ENCODE results near the gene WFDC5.
A peak's percentile ranks its signal among the peaks of the same experiment; 100 is the strongest.
"Not testable (repeated sequence)": the region's sequence is repeated elsewhere in the genome, so short reads cannot be mapped to it uniquely, and the experiment has no call there.

The WFDC5 gene, protein sequence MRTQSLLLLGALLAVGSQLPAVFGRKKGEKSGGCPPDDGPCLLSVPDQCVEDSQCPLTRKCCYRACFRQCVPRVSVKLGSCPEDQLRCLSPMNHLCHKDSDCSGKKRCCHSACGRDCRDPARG

GRCh38 chr20:45114465-45115385, at the start of gene WFDC5:
Gene WFDC5 (minus strand): TSS chr20:45115174. CDS start chr20:45115083, 91 bp downstream.
- DNase-seq (ENCODE audit: low read depth) = no peak

DNA sequence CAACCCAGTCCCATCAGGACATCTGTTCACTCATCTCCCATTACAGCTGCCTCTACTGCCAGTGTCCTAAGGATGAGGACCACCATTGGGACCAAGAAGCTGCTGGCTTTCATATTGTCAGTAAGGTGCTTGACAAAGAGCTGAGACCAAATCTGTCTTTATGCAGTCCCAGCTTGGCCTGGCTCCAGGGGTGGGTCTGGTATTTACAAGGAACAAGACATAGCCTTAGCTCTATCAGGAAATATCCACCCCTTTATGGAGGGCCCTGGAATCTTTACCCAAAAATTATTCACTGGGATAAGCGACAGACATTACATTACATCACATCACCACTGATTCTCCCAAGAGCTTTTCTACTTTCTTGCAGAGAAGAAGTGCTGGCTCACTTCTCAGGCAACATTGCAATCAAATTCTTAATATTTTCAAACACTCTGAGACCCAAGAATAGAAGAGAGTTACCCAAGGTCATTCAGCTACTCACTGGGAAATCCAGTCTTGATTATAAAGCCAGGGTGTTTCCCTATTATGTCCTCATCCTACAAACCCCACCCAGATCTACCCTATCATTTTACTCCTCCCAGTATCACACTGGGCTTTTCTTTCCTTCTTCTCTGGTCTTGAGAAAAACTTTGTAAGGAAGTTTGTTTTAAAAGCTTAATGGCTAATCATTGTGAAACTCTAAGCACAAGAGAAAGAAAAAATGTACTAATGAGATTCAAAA, 48.3 kb upstream of the WFDC5 start:
- DNase-seq (ENCODE audit: low read depth) = no peak

DNA sequence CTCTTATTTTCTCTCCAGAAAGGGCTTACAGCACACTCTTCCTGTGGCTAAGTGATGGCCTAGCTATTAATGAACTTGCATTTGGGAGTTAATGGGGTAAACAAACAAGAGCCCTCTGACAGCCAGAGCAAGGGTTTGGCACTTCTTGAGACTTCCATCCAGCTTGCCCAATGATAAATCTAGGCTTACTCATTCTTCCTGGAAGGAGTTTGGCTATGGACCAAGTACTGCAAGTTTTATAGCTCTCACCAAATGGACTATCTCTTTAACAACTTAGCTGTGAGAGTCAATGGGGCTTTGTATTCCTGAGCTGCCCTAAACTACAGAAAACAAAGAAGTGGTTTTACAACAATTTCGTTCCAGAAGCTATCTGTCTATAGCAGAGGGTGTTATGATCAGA, 43.0 kb upstream of the WFDC5 start:
- no peak for DNase-seq (ENCODE audit: low read depth)

GRCh38 chr20:45156713-45157112, 41.7 kb upstream of the WFDC5 start:
- DNase-seq (ENCODE audit: low read depth) = no peak

DNA sequence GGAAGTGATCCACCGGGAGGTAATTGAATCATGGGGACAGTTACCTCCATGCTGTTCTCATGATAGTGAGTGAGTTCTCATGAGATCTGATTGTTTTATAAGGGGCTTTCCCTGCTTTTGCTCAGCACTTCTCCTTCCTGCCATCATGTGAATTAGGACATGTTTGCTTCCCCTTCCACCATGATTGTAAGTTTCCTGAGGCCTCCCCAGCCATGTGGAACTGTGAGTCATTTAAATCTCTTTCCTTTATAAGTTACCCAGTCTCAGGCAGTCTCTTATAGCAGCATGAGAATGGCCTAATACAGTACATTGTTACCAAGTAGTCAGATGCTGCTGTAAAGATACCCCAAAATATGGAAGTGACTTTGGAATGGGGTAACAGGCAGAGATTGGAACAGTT, 39.8 kb upstream of the WFDC5 start:
- DNase-seq (ENCODE audit: low read depth) = not testable (repeated sequence)

DNA sequence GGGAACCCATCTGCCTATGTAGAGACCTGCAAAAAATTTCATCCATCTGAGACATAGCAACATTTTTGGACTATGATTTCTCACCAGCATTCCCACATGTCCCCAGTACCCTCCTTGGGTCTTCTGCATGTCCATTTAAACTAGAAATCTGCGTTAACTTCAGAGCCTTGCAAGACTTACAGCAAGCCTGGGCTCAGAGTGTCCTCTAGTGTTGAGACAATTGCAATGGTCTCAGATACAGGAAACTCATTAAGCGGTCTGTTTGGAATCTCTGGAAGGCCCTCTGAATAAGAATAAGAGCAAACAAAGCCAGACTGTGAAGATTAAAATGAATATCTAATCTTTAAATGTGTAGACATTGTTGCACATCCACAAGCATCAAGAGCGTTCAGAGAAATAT, 39.2 kb upstream of the WFDC5 start:
- DNase-seq (ENCODE audit: low read depth) = no peak

- DNase-seq (ENCODE audit: low read depth) = no peak
These were observed 38.8 kb upstream of the WFDC5 start for GRCh38 chr20:45153752-45154151.

- DNase-seq (ENCODE audit: low read depth) = no peak
These were observed 38.2 kb upstream of the WFDC5 start for GRCh38 chr20:45153147-45153546.

GRCh38 chr20:45152405-45152804, 37.4 kb upstream of the WFDC5 start:
- no peak for DNase-seq (ENCODE audit: low read depth)

DNA sequence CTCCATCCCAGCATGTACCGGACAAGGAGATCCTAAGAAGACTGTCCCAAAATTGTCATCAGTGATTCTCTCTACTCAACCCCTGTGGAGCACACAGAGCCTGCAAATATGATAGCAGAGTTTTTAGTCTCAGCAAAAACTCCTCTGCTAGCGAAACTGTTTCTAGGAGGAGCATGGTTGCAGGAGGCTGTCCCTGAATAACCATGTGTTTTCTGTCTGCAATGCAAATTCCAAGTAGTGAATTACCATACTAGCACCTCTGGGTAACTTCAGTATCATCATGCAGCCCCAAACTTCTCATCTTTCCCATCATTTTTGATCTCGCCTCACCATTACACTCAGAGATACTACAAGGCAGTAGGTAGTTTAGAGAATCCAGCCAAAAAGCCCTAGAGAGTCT, 34.1 kb upstream of the WFDC5 start:
- no peak for DNase-seq (ENCODE audit: low read depth)

- no peak for DNase-seq (ENCODE audit: low read depth)
These were observed 25.9 kb upstream of the WFDC5 start for GRCh38 chr20:45140836-45141235.

DNA sequence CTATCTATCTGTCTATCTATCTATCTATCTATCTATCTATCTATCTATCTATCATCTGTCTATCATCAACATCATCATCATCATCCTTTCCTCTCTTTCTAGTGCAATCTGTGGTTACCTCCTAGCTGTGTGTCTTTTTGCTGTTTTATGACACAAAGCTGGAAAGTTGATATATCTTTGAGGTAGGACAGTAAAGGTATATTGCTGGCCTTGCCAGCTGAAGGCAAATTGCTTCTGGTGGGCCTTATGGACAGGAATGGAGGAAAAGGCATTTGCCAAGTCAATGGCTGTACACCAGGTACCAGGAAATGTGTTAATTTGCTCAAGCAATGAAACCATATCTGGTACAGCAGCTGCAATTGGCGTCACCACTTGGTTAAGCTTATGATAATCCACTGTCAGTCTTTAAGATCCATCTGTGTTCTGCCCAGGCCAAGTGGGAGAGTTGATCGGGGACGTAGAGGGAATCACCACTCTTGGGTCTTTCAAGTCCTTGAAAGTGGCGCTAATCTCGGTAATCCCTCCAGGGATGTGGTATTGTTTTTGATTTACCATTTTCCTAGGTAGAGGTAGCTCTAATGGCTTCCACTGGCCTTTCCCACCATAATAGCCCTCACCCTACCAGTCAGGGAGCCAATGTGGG, 24.9 kb upstream of the WFDC5 start:
- DNase-seq (ENCODE audit: low read depth) = not testable (repeated sequence)

GRCh38 chr20:45138561-45139300, 23.8 kb upstream of the WFDC5 start:
- peak; percentile 54 for DNase-seq (ENCODE audit: low read depth)

- DNase-seq (ENCODE audit: low read depth) = no peak
These were observed 21.9 kb upstream of the WFDC5 start for GRCh38 chr20:45136911-45137310.

GRCh38 chr20:45128099-45128498, 13.1 kb upstream of the WFDC5 start:
- no peak for DNase-seq (ENCODE audit: low read depth)

DNA sequence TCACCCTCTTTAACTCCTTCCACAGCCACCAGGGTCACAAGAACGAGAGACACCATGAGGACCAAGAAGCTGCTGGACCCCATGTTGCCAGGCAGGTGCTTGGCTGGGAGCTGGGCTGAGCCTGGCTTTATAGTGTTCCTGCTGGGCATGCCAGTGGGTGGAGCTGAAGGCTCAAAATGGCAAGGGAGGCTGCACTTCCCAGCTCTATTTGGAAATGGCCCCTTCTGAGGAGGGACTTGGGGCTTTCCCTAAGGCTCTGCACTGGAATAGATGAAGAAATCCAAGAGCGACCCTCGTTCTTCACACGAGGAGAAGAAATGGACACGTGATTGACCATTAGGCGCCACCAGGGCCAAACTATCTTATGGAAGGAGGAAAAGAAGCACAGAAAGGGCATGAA, 9.4 kb upstream of the WFDC5 start, which contains the start of gene WFDC12:
TSS of gene WFDC12 (minus strand) at position 101 of the 400 bp plus-strand sequence. CDS start at position 83, 18 bp downstream.
- DNase-seq (ENCODE audit: low read depth) = no peak

GRCh38 chr20:45121388-45121787, 6.4 kb upstream of the WFDC5 start:
- no peak for DNase-seq (ENCODE audit: low read depth)

GRCh38 chr20:45119556-45120266, 4.7 kb upstream of the WFDC5 start:
- no peak for DNase-seq (ENCODE audit: low read depth)

DNA sequence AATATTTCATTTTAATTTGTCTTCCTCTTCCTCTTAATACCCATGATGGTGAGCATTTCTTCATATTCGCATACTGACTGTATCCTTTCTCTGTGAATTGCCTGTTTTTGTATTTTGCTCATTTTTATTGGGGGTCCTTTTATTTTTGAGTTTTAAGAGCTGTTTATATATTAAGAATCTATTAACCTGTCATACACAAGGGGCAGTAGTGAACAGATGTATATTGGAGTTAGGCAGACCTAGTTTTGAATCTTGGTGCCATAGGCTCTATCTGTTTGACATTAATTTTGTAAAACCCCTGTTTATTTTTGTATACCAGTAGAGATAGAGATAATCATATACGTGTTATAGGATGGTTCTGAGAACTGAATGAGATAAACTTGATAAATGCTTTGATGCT, 3.1 kb upstream of the WFDC5 start:
- DNase-seq (ENCODE audit: low read depth) = no peak

DNA sequence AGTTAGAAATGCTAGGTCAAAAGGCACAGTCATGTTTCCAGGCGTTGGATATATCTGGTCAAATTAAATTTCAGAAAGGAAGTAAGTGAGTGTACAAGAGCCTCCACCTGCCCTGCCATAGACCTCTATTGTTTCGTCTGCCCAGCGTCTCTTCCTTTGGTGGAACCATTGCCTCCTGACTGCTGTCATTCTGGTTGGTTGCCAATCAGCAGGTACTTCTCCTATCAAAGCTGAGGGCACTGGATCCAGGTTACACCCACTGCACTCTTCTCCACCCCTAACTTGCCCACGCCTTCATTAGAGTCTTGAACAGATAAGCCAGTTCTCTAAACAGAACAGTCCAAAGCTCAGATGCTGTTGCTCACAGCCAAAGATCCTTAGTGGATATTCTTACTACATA, 2.6 kb upstream of the WFDC5 start:
- no peak for DNase-seq (ENCODE audit: low read depth)

GRCh38 chr20:45115829-45116228, 855 bp upstream of the WFDC5 start:
- DNase-seq (ENCODE audit: low read depth) = no peak
